HepG2 (cell line): ENCODE data around the gene UBAC1. TPM values are rescaled to one million over a fixed set of nuclear protein-coding genes. Genes with fewer than 3 reads are reported as not detected.

Source experiments
- ATAC-seq: fragments of 200-7000 bp; cut with Tn5 transposase; 3 replicates; pipeline ENCODE4 v1.9.1; 2020; ENCODE audit warnings: mild to moderate bottlenecking, moderate library complexity
- BruUV-seq: library from RNA; stranded (reverse); fragments of 400-500 nt; replicated peaks from 2 replicates; lab custom pipeline; 2021; lab: Mats Ljungman, UMichigan
- CTCF ChIA-PET: fragments of 300-600 bp; formaldehyde crosslinking; extraction: SDS; loops from one replicate; lab custom pipeline; 2021; ENCODE audit warnings: low total read pairs, inconsistent platforms, low intra/inter-chr PET ratio; lab: Yijun Ruan, JAX
- POLR2A ChIA-PET: fragments of 350-600 bp; sonication (Branson Sonifier 250); formaldehyde crosslinking; loops from one replicate; lab custom pipeline; 2020; ENCODE audit warnings: antibody characterized with exemption, inconsistent platforms; lab: Yijun Ruan, JAX
- DNase-seq: peaks from one replicate; pipeline ENCODE4 v3.0.0-alpha.2; 2015; ENCODE audit warnings: low spot score
- FAIRE-seq: peaks from 3 replicates; lab custom pipeline; 2011; peaks lifted over from hg19 to GRCh38; lab: Jason Lieb, UNC
- H2AFZ ChIP-seq: one replicate; pipeline ENCODE4 v1.6.1; 2011; ENCODE audit warnings: low read length, inconsistent platforms
- H3K27ac ChIP-seq: fragments of 300-600 bp; 3 replicates; pipeline ENCODE4 v1.8.0; 2011; ENCODE audit warnings: mixed run types, mild to moderate bottlenecking, mixed read lengths, low read length, inconsistent platforms; ENCODE audit not compliant: insufficient read depth; ENCODE audit errors: extremely low read length
- H3K27me3 ChIP-seq, 2 experiments: fragments of 200-600 bp in 1 of 2; 2 replicates in 1 of 2; 3 replicates in 1 of 2; pipeline versions ENCODE4 v1.6.0 to v1.8.0; 2011; ENCODE audit warnings: low read length in 2 of 2, mild to moderate bottlenecking in 2 of 2, moderate library complexity in 2 of 2, inconsistent platforms in 1 of 2; ENCODE audit not compliant: insufficient read depth in 2 of 2, control insufficient read depth in 1 of 2
- H3K36me3 ChIP-seq, 2 experiments: fragments of 200-600 bp in 1 of 2; replicated peaks in 1 of 2; 2 replicates in 1 of 2; 3 replicates in 1 of 2; pipeline versions ENCODE4 v1.5.1 to v1.8.0; 2011; ENCODE audit warnings: low read length in 2 of 2, inconsistent platforms in 1 of 2; ENCODE audit not compliant: insufficient read depth in 2 of 2, control insufficient read depth in 1 of 2
- H3K4me1 ChIP-seq: 2 replicates; pipeline ENCODE4 v1.5.1; 2012; ENCODE audit warnings: low read length, inconsistent platforms; ENCODE audit not compliant: insufficient read depth
- H3K4me2 ChIP-seq: 2 replicates; pipeline ENCODE4 v1.6.0; 2011; ENCODE audit warnings: low read depth, low read length, inconsistent platforms
- H3K4me3 ChIP-seq, 3 experiments: fragments of 200-600 bp in 1 of 3; sonication (generic), shearing (Covaris generic) in 1 of 3; replicated peaks in 1 of 3; 2 replicates each; pipeline ENCODE4 v1.5.1; 2011 to 2016; ENCODE audit warnings: low read length in 3 of 3, inconsistent platforms in 2 of 3, low read depth in 2 of 3, mild to moderate bottlenecking in 2 of 3, control low read depth in 1 of 3, mixed read lengths in 1 of 3; ENCODE audit not compliant: insufficient read depth in 1 of 3
- H3K79me2 ChIP-seq: one replicate; pipeline ENCODE4 v1.6.1; 2011; ENCODE audit warnings: low read length, inconsistent platforms; ENCODE audit not compliant: insufficient read depth
- H3K9ac ChIP-seq: 2 replicates; pipeline ENCODE4 v1.6.0; 2011; ENCODE audit warnings: mild to moderate bottlenecking, low read depth, low read length, inconsistent platforms; ENCODE audit not compliant: insufficient read depth
- H3K9me3 ChIP-seq: 2 replicates; pipeline ENCODE4 v1.5.1; 2012; ENCODE audit warnings: mild to moderate bottlenecking, low read length
- H4K20me1 ChIP-seq: 2 replicates; pipeline ENCODE4 v1.6.0; 2011; ENCODE audit warnings: inconsistent platforms, mild to moderate bottlenecking, low read length, moderate library complexity; ENCODE audit not compliant: insufficient read depth
- GABPA ChIP-seq, 2 experiments: IDR thresholded peaks; 2 replicates each; pipeline ENCODE4 v1.6.1; 2011 to 2016; ENCODE audit warnings: low read depth in 2 of 2, low read length in 1 of 2, missing biosample characterization in 1 of 2, missing genetic modification characterization in 1 of 2
- GABPB1 ChIP-seq: IDR thresholded peaks from 2 replicates; pipeline ENCODE4 v1.6.1; 2016; ENCODE audit warnings: mild to moderate bottlenecking, missing genetic modification reagents, moderate library complexity, missing compliant biosample characterization
- HNF1B ChIP-seq: sonication (generic); formaldehyde crosslinking; IDR thresholded peaks from 2 replicates; pipeline ENCODE4 v1.5.1; 2020; ENCODE audit warnings: mild to moderate bottlenecking, moderate library complexity, missing genetic modification reagents
- MAZ ChIP-seq, 2 experiments: sonication (generic) in 1 of 2; formaldehyde crosslinking in 1 of 2; IDR thresholded peaks; 2 replicates each; pipeline versions ENCODE4 v1.5.0 to v1.6.1; 2012 to 2020; ENCODE audit warnings: low read depth in 2 of 2, mild to moderate bottlenecking in 2 of 2, borderline replicate concordance in 1 of 2, improper control_type of control experiment in 1 of 2, low read length in 1 of 2, missing genetic modification reagents in 1 of 2, moderate library complexity in 1 of 2
- MED1 ChIP-seq: sonication (generic); formaldehyde crosslinking; IDR thresholded peaks from 2 replicates; pipeline ENCODE4 v1.4.0; 2020; ENCODE audit warnings: missing genetic modification reagents
- NCOA5 ChIP-seq: sonication (generic); formaldehyde crosslinking; IDR thresholded peaks from 2 replicates; pipeline ENCODE4 v1.4.0; 2020; ENCODE audit warnings: missing genetic modification reagents
- RARA ChIP-seq: IDR thresholded peaks from 2 replicates; pipeline ENCODE4 v1.6.1; 2016; ENCODE audit warnings: missing genetic modification reagents, missing compliant biosample characterization
- SAP130 ChIP-seq: IDR thresholded peaks from 2 replicates; pipeline ENCODE4 v1.6.1; 2016; ENCODE audit warnings: low read depth
- SP4 ChIP-seq: sonication (generic); formaldehyde crosslinking; IDR thresholded peaks from 2 replicates; pipeline ENCODE4 v1.8.1; 2023; ENCODE audit warnings: mild to moderate bottlenecking, missing genetic modification reagents
- TARDBP ChIP-seq: sonication (generic); formaldehyde crosslinking; IDR thresholded peaks from 2 replicates; pipeline ENCODE4 v1.8.0; 2022; ENCODE audit warnings: mild to moderate bottlenecking, missing genetic modification reagents
- ZBTB38 ChIP-seq: sonication (generic); formaldehyde crosslinking; IDR thresholded peaks from 2 replicates; pipeline ENCODE4 v1.5.1; 2020; ENCODE audit warnings: mild to moderate bottlenecking, missing genetic modification reagents
- ZNF44 ChIP-seq: sonication (generic); formaldehyde crosslinking; IDR thresholded peaks from 2 replicates; pipeline ENCODE4 v1.5.1; 2020; ENCODE audit warnings: mild to moderate bottlenecking, missing genetic modification reagents
- ZNF619 ChIP-seq: sonication (generic); formaldehyde crosslinking; IDR thresholded peaks from 2 replicates; pipeline ENCODE4 v1.4.0; 2020; ENCODE audit warnings: mild to moderate bottlenecking, missing genetic modification reagents
- ZNF768 ChIP-seq: sonication (generic); formaldehyde crosslinking; IDR thresholded peaks from 2 replicates; pipeline ENCODE4 v1.4.0; 2020; ENCODE audit warnings: missing genetic modification reagents
- ZSCAN25 ChIP-seq: sonication (generic); formaldehyde crosslinking; IDR thresholded peaks from 2 replicates; pipeline ENCODE4 v1.8.0; 2022; ENCODE audit warnings: mild to moderate bottlenecking, missing genetic modification reagents
- WGBS: methylation state at CpG from one replicate; pipeline ENCODE4 v1.1.6; 2017; ENCODE audit warnings: low lambda C conversion rate; 5-methylcytosine and 5-hydroxymethylcytosine counted together
- in situ Hi-C: cut with HindIII; loops from 2 replicates; pipeline ENCODE4 v1.10.0; 2017; ENCODE audit warnings: low pct_unique_long_range_greater_than_20kb; ENCODE audit not compliant: extremely low pct_ligation_motif_present
- intact Hi-C: fragments of 100-400 bp; cut with micrococcal nuclease; formaldehyde crosslinking; loops from one replicate; pipeline ENCODE4 v1.10.0; 2022; ENCODE audit not compliant: unreplicated experiment
- polyA plus RNA-seq, 8 experiments: library from polyadenylated mRNA; depleted of rRNA in 3 of 8; stranded (reverse) in 7 of 8; unstranded in 1 of 8; fragments of >200 nt; fragmentation: Illumina TruSeq in 4 of 8; extraction: Trizol in 4 of 8; gene quantifications; 2 replicates each; pipeline versions ENCODE4 v1.2.1 to v1.2.3, GENCODE V29; 2011 to 2016; ENCODE audit warnings: low read depth in 4 of 8, missing spikeins in 1 of 8, mixed read lengths in 1 of 8; ENCODE audit not compliant: insufficient read depth in 1 of 8
- total RNA-seq, 5 experiments: library from RNA; depleted of rRNA; stranded (reverse); fragments of >200 nt; fragmentation: Illumina TruSeq; extraction: Trizol; gene quantifications; 2 replicates each; pipeline ENCODE4 v1.2.3, GENCODE V29; 2016; ENCODE audit warnings: low read depth in 1 of 5
- TF ChIP-seq, protein P1 (sequence below): sonication (generic); formaldehyde crosslinking; IDR thresholded peaks from 2 replicates; pipeline ENCODE4 v1.5.1; 2020; ENCODE audit warnings: mild to moderate bottlenecking, missing genetic modification reagents, moderate library complexity

UBAC1 gene
- total and polyA plus RNA-seq, 2 of the 13 experiments (the other 11 are each of a cell fraction or from before 2014, with no cell fraction given), result 32.2 to 34.1 TPM

GRCh38 chr9:135990468-135991429, 29.6 kb upstream of the UBAC1 start:
- CTCF ChIA-PET, result no interaction called here
- peaks cover 5 to 35% of the 10 kb centered on the region in 2 experiments; a peak in 3 of 5 replicates for H3K27me3 ChIP-seq
- H3K4me2 ChIP-seq, result peak overlapping the region; percentile 99
- 19% methylated on average over 11 of the region's 21 CpGs for WGBS
- H2AFZ ChIP-seq, result no peak overlapping the region
- peak overlapping the region; percentile 41 to 70 (median 47); a peak in 4 of 6 replicates for H3K4me3 ChIP-seq
- no peak for ATAC-seq
- no peaks in the 10 kb centered on the region for H3K9me3 ChIP-seq
- H3K27ac ChIP-seq, result peak overlapping the region; percentile 60
- intact Hi-C loops (loop anchor here (5.0 kb wide), 1 partner anchor 62 kb away; no protein-coding TSS in a partner anchor), in situ Hi-C loops (loop anchor here (25.0 kb wide), 1 partner anchor 272 kb away; no protein-coding TSS in a partner anchor)
- H4K20me1 ChIP-seq, result no peaks in the 10 kb centered on the region
- peak; percentile 78 for DNase-seq
- peaks cover 74% of the 10 kb centered on the region for H3K4me1 ChIP-seq
- H3K36me3 ChIP-seq, result no peaks in the 10 kb centered on the region
- peak overlapping the region; percentile 51 for H3K9ac ChIP-seq
- no TSS peak for BruUV-seq
- POLR2A ChIA-PET, result interaction anchor here (0.8 to 4.6 kb wide), 8 partner anchors 12 to 129 kb away, joined by 3 to 99 read pairs (median 6); partner anchors contain the start of gene TMEM250
- FAIRE-seq, result peak; percentile 15
- no peaks in the 10 kb centered on the region for H3K79me2 ChIP-seq
- TF ChIP-seq, protein P1, sequence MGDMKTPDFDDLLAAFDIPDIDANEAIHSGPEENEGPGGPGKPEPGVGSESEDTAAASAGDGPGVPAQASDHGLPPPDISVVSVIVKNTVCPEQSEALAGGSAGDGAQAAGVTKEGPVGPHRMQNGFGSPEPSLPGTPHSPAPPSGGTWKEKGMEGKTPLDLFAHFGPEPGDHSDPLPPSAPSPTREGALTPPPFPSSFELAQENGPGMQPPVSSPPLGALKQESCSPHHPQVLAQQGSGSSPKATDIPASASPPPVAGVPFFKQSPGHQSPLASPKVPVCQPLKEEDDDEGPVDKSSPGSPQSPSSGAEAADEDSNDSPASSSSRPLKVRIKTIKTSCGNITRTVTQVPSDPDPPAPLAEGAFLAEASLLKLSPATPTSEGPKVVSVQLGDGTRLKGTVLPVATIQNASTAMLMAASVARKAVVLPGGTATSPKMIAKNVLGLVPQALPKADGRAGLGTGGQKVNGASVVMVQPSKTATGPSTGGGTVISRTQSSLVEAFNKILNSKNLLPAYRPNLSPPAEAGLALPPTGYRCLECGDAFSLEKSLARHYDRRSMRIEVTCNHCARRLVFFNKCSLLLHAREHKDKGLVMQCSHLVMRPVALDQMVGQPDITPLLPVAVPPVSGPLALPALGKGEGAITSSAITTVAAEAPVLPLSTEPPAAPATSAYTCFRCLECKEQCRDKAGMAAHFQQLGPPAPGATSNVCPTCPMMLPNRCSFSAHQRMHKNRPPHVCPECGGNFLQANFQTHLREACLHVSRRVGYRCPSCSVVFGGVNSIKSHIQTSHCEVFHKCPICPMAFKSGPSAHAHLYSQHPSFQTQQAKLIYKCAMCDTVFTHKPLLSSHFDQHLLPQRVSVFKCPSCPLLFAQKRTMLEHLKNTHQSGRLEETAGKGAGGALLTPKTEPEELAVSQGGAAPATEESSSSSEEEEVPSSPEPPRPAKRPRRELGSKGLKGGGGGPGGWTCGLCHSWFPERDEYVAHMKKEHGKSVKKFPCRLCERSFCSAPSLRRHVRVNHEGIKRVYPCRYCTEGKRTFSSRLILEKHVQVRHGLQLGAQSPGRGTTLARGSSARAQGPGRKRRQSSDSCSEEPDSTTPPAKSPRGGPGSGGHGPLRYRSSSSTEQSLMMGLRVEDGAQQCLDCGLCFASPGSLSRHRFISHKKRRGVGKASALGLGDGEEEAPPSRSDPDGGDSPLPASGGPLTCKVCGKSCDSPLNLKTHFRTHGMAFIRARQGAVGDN (CRISPR knock-in tag), result peak; percentile 61
- TF ChIP-seq ZNF619 (CRISPR knock-in tag) (no peak), ZNF44 (0 out of 2 replicates have a peak, but pooled peaks have one; percentile 34), GABPB1 (CRISPR knock-in tag) (peak; percentile 11; the same call in 1 of the 2 replicates), MAZ (IDR thresholded peaks at IDR 0.05; ENCODE audit: borderline replicate concordance, low read depth, low read length) (peak; percentile 49; the same call in 1 of the 2 replicates), MAZ (CRISPR knock-in tag; IDR thresholded peaks at IDR 0.05; ENCODE audit: low read depth) (0 out of 2 replicates have a peak, but pooled peaks have one; percentile 39), SAP130 (peak; percentile 18; the same call in 1 of the 2 replicates), ZBTB38 (no peak), TARDBP (CRISPR knock-in tag) (no peak), HNF1B (CRISPR knock-in tag) (0 out of 2 replicates have a peak, but pooled peaks have one; percentile 26), ZSCAN25 (CRISPR knock-in tag) (peak; percentile 94), SP4 (CRISPR knock-in tag) (0 out of 2 replicates have a peak, but pooled peaks have one; percentile 35), MED1 (0 out of 2 replicates have a peak, but pooled peaks have one; percentile 15), RARA (peak; percentile 38; the same call in 1 of the 2 replicates), GABPA (IDR thresholded peaks at IDR 0.05; ENCODE audit: low read depth, low read length) (no peak), GABPA (CRISPR knock-in tag; IDR thresholded peaks at IDR 0.05; ENCODE audit: low read depth) (peak; percentile 15; the same call in 1 of the 2 replicates), ZNF768 (CRISPR knock-in tag) (0 out of 2 replicates have a peak, but pooled peaks have one; percentile 40), NCOA5 (CRISPR knock-in tag) (no peak)
